ENCODE results near the gene RIN1.

DNA sequence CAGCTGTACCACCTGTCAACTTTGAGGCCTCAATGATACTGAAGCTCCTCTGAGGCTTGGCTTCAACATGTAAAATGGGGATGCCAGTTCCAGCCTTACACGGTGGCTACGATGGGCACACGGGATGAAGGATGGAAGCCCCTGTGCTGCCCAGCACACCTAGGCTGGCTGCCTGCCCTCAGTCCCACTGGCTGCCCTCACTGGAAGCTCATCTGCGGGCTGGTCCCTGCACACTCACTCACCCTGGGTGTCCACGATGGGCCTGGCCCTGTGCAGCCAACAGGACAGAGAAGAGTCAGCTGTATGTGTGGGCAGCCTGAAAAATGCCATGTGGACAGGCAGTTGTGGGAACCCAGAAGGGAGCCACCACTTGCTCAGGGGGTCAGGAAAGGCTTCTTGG lies 49.5 kb downstream of the RIN1 start:
- TF ChIP-seq POLR2A (IDR thresholded peaks at IDR 0.05; ENCODE audit: extremely low read depth, insufficient read length) = no peak
- TF ChIP-seq, protein P1, sequence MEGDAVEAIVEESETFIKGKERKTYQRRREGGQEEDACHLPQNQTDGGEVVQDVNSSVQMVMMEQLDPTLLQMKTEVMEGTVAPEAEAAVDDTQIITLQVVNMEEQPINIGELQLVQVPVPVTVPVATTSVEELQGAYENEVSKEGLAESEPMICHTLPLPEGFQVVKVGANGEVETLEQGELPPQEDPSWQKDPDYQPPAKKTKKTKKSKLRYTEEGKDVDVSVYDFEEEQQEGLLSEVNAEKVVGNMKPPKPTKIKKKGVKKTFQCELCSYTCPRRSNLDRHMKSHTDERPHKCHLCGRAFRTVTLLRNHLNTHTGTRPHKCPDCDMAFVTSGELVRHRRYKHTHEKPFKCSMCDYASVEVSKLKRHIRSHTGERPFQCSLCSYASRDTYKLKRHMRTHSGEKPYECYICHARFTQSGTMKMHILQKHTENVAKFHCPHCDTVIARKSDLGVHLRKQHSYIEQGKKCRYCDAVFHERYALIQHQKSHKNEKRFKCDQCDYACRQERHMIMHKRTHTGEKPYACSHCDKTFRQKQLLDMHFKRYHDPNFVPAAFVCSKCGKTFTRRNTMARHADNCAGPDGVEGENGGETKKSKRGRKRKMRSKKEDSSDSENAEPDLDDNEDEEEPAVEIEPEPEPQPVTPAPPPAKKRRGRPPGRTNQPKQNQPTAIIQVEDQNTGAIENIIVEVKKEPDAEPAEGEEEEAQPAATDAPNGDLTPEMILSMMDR (IDR thresholded peaks at IDR 0.05; ENCODE audit: low read depth, low read length) = no peak
- no peak for TF ChIP-seq MYC (IDR thresholded peaks at IDR 0.05; ENCODE audit: low read depth, low read length)

All from NB4 (cell line).